ENCODE data around the gene ACTC1. TPM values are rescaled to one million over a fixed set of nuclear protein-coding genes. Genes with fewer than 3 reads are reported as not detected.

The ACTC1 gene
- total and polyA plus RNA-seq, 2 experiments from 2014 or later = 26.2 to 35.9 TPM

- H2AFZ ChIP-seq = no peak overlapping the region
- H3K4me1 ChIP-seq (ENCODE audit: insufficient read depth) = peaks cover 7% of the 10 kb centered on the region
- no peak for ATAC-seq
- Mint-ChIP-seq H3K27me3 (ENCODE audit: insufficient read depth, low read depth, poor library complexity) (peaks cover 12% of the 10 kb centered on the region), H3K4me3 (no peak overlapping the region), H3K36me3 (ENCODE audit: low read depth) (no peaks in the 10 kb centered on the region), H3K27ac (no peak overlapping the region), H3K4me1 (peaks cover 4% of the 10 kb centered on the region; the same call in 2 of the 3 replicates), H3K9me3 (no peaks in the 10 kb centered on the region)
- H3K9me2 ChIP-seq (ENCODE audit: insufficient read depth) = no peaks in the 10 kb centered on the region; the same call in 1 of the 2 replicates
- no peaks in the 10 kb centered on the region for H3K36me3 ChIP-seq (ENCODE audit: insufficient read depth)
- H3F3A ChIP-seq (replicated peaks; ENCODE audit: low read depth) = no peaks in the 10 kb centered on the region
- TF ChIP-seq, protein P1, sequence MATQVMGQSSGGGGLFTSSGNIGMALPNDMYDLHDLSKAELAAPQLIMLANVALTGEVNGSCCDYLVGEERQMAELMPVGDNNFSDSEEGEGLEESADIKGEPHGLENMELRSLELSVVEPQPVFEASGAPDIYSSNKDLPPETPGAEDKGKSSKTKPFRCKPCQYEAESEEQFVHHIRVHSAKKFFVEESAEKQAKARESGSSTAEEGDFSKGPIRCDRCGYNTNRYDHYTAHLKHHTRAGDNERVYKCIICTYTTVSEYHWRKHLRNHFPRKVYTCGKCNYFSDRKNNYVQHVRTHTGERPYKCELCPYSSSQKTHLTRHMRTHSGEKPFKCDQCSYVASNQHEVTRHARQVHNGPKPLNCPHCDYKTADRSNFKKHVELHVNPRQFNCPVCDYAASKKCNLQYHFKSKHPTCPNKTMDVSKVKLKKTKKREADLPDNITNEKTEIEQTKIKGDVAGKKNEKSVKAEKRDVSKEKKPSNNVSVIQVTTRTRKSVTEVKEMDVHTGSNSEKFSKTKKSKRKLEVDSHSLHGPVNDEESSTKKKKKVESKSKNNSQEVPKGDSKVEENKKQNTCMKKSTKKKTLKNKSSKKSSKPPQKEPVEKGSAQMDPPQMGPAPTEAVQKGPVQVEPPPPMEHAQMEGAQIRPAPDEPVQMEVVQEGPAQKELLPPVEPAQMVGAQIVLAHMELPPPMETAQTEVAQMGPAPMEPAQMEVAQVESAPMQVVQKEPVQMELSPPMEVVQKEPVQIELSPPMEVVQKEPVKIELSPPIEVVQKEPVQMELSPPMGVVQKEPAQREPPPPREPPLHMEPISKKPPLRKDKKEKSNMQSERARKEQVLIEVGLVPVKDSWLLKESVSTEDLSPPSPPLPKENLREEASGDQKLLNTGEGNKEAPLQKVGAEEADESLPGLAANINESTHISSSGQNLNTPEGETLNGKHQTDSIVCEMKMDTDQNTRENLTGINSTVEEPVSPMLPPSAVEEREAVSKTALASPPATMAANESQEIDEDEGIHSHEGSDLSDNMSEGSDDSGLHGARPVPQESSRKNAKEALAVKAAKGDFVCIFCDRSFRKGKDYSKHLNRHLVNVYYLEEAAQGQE (IDR thresholded peaks at IDR 0.05; ENCODE audit: unreplicated experiment) = no peak
- TF ChIP-seq CTCF (conservative IDR thresholded peaks at IDR 0.05; ENCODE audit: low read depth in 2 of 2) = no peak
- H3K79me2 ChIP-seq (replicated peaks; ENCODE audit: insufficient read depth) = no peaks in the 10 kb centered on the region
- peaks cover 5% of the 10 kb centered on the region; the same call in 1 of the 2 replicates for H4K20me1 ChIP-seq (replicated peaks; ENCODE audit: insufficient read depth)
- H3K27me3 ChIP-seq (ENCODE audit: insufficient read depth) = peaks cover 17% of the 10 kb centered on the region
- no peak overlapping the region for H3K4me2 ChIP-seq
- no peak overlapping the region for H3K4me3 ChIP-seq
- no peak overlapping the region for H3K27ac ChIP-seq (ENCODE audit: low read depth)
- DNase-seq (ENCODE audit: low spot score) = no peak
These were observed 45.7 kb downstream of the ACTC1 start for GRCh38 chr15:34749691-34750090.

Other genes with a start within 250 kb of the ACTC1 start
- gene GOLGA8B, start 211.9 kb downstream of the ACTC1 start, total RNA-seq (2014; rRNA removed; shearing (Covaris generic)) = 30.0 and 50.2 TPM in 2 replicates
- 38.7 and 44.9 TPM in 2 replicates for gene GOLGA8B, start 211.9 kb downstream of the ACTC1 start, polyA plus RNA-seq (2016; fragmentation: Nextera tagmentation; extraction: Ambion mirVana)
- gene GJD2, start 40.6 kb downstream of the ACTC1 start, total RNA-seq (2014; rRNA removed; shearing (Covaris generic)) = 0.27 and 0.63 TPM in 2 replicates
- 0.29 and 0.38 TPM in 2 replicates for gene GJD2, start 40.6 kb downstream of the ACTC1 start, polyA plus RNA-seq (2016; fragmentation: Nextera tagmentation; extraction: Ambion mirVana)
- gene AQR, start 174.2 kb upstream of the ACTC1 start, total RNA-seq (2014; rRNA removed; shearing (Covaris generic)) = 57.2 and 67.3 TPM in 2 replicates
- 39.1 and 42.3 TPM in 2 replicates for gene AQR, start 174.2 kb upstream of the ACTC1 start, polyA plus RNA-seq (2016; fragmentation: Nextera tagmentation; extraction: Ambion mirVana)
- 130 and 140 TPM in 2 replicates for gene ZNF770, start 192.7 kb upstream of the ACTC1 start, total RNA-seq (2014; rRNA removed; shearing (Covaris generic))
- gene ZNF770, start 192.7 kb upstream of the ACTC1 start, polyA plus RNA-seq (2016; fragmentation: Nextera tagmentation; extraction: Ambion mirVana) = 481 and 565 TPM in 2 replicates